Vagina (tissue), 2 donors: ENCODE measurements around the gene ARL1.

Experiments
- POLR2A ChIP-seq, 2 donors: fragments of 450-650 bp; IDR thresholded peaks; one replicate each; pipeline ENCODE4 v1.6.1; 2017; ENCODE audit warnings: antibody characterized with exemption in 2 of 2, mild to moderate bottlenecking in 2 of 2, moderate library complexity in 2 of 2
- TF ChIP-seq, protein P1 (sequence below), 3 experiments: fragments of 450-650 bp in 2 of 3; fragments of 200-600 bp in 1 of 3; sonication (generic) in 1 of 3; IDR thresholded peaks; one replicate each; pipeline ENCODE4 v1.5.1; 2017 to 2019; ENCODE audit warnings: antibody characterized with exemption in 3 of 3, mild to moderate bottlenecking in 2 of 3, moderate library complexity in 2 of 3

DNA sequence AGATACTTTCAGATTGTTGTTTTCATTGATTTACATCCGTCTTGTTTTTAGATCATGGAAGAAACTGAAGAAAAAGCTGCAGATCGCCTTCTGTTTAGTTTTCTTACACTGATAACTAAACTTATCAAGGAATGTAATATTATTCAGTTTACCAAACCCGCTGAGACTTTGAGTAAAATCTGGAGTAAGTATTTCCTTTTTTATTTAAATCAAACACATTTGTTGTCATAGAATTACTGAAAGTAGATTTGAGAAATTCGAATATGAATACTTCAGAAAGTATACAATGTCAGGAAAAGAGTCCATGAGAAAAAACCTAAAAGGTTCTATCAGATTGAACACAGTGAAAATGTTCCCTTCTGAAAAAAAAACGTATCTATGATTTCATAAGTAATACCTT lies 32.0 kb downstream of the ARL1 start:
- TF ChIP-seq POLR2A (IDR thresholded peaks at IDR 0.05), result no peak
- TF ChIP-seq, protein P1, sequence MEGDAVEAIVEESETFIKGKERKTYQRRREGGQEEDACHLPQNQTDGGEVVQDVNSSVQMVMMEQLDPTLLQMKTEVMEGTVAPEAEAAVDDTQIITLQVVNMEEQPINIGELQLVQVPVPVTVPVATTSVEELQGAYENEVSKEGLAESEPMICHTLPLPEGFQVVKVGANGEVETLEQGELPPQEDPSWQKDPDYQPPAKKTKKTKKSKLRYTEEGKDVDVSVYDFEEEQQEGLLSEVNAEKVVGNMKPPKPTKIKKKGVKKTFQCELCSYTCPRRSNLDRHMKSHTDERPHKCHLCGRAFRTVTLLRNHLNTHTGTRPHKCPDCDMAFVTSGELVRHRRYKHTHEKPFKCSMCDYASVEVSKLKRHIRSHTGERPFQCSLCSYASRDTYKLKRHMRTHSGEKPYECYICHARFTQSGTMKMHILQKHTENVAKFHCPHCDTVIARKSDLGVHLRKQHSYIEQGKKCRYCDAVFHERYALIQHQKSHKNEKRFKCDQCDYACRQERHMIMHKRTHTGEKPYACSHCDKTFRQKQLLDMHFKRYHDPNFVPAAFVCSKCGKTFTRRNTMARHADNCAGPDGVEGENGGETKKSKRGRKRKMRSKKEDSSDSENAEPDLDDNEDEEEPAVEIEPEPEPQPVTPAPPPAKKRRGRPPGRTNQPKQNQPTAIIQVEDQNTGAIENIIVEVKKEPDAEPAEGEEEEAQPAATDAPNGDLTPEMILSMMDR (IDR thresholded peaks at IDR 0.05), result no peak
